Naive thymus-derived CD4-positive, alpha-beta T cell (primary cell): ENCODE data around the gene TPSB2. TPM values are rescaled to one million over a fixed set of nuclear protein-coding genes. Genes with fewer than 3 reads are reported as not detected.
"Not testable (repeated sequence)": the region's sequence is repeated elsewhere in the genome, so short reads cannot be mapped to it uniquely, and the experiment has no call there.

Experiments used
- ATAC-seq: fragments of 150-1000 bp; cut with Tn5 transposase; 2 replicates; pipeline ENCODE4 v1.10.0; 2021; ENCODE audit warnings: mild to moderate bottlenecking, moderate library complexity
- CTCF ChIA-PET: fragments of 350-600 bp; sonication (Branson Sonifier 250); formaldehyde crosslinking; loops from one replicate; lab custom pipeline; 2021; ENCODE audit warnings: antibody characterized with exemption; lab: Charles Lee
- POLR2A ChIA-PET: fragments of 350-600 bp; sonication (Branson Sonifier 250); formaldehyde crosslinking; loops from one replicate; lab custom pipeline; 2021; ENCODE audit warnings: antibody characterized with exemption, inconsistent platforms; lab: Charles Lee
- DNase-seq, 9 donors: peaks; one replicate each; pipeline versions ENCODE4 v3.0.0 to v3.0.0-alpha.2; 2020 to 2022; ENCODE audit warnings: mixed read lengths in 1 of 9
- H3K27ac ChIP-seq: one replicate; pipeline ENCODE4 v1.7.0; 2013; ENCODE audit warnings: mild to moderate bottlenecking, low read depth, low read length, moderate library complexity
- H3K27me3 ChIP-seq, 2 donors: one replicate each; pipeline ENCODE4 v1.7.0; 2013; ENCODE audit warnings: low read length in 2 of 2, mild to moderate bottlenecking in 2 of 2, moderate library complexity in 2 of 2; ENCODE audit not compliant: control insufficient read depth in 2 of 2, insufficient read depth in 2 of 2
- H3K36me3 ChIP-seq, 3 experiments: 1 replicate in 2 of 3; 2 replicates in 1 of 3; pipeline ENCODE4 v1.7.0; 2013; ENCODE audit warnings: low read length in 3 of 3, mild to moderate bottlenecking in 3 of 3, moderate library complexity in 1 of 3; ENCODE audit not compliant: insufficient read depth in 3 of 3, control insufficient read depth in 2 of 3
- H3K4me1 ChIP-seq, 2 donors: one replicate each; pipeline ENCODE4 v1.7.0; 2013; ENCODE audit warnings: low read length in 2 of 2, mild to moderate bottlenecking in 2 of 2, moderate library complexity in 1 of 2; ENCODE audit not compliant: control insufficient read depth in 2 of 2, insufficient read depth in 2 of 2
- H3K4me3 ChIP-seq: 2 replicates; pipeline ENCODE4 v1.7.0; 2013; ENCODE audit warnings: mild to moderate bottlenecking, low read length
- H3K9me3 ChIP-seq, 3 experiments: 1 replicate in 2 of 3; 2 replicates in 1 of 3; pipeline ENCODE4 v1.7.0; 2013; ENCODE audit warnings: low read length in 3 of 3; ENCODE audit not compliant: control insufficient read depth in 2 of 3
- H3K27ac Mint-ChIP-seq, 9 donors: one replicate each; pipeline ENCODE4 v1.8.0; 2020 to 2022; ENCODE audit warnings: mixed read lengths in 9 of 9, mild to moderate bottlenecking in 8 of 9, moderate library complexity in 5 of 9, inconsistent platforms in 2 of 9
- H3K27me3 Mint-ChIP-seq, 5 donors: one replicate each; pipeline ENCODE4 v1.8.0; 2021 to 2022; ENCODE audit warnings: mixed read lengths in 5 of 5, mild to moderate bottlenecking in 1 of 5
- H3K36me3 Mint-ChIP-seq, 5 donors: one replicate each; pipeline ENCODE4 v1.8.0; 2020 to 2022; ENCODE audit warnings: mixed read lengths in 5 of 5, mild to moderate bottlenecking in 3 of 5, inconsistent platforms in 1 of 5
- H3K4me1 Mint-ChIP-seq, 7 donors: one replicate each; pipeline ENCODE4 v1.8.0; 2020 to 2022; ENCODE audit warnings: mixed read lengths in 7 of 7, mild to moderate bottlenecking in 3 of 7, inconsistent platforms in 1 of 7
- H3K4me3 Mint-ChIP-seq, 10 donors: one replicate each; pipeline ENCODE4 v1.8.0; 2020 to 2022; ENCODE audit warnings: mild to moderate bottlenecking in 10 of 10, mixed read lengths in 10 of 10, moderate library complexity in 6 of 10, inconsistent platforms in 2 of 10
- H3K9me3 Mint-ChIP-seq, 11 donors: one replicate each; pipeline ENCODE4 v1.8.0; 2020 to 2022; ENCODE audit warnings: mixed read lengths in 11 of 11, mild to moderate bottlenecking in 4 of 11, inconsistent platforms in 1 of 11, moderate library complexity in 1 of 11
- intact Hi-C, 2 donors: fragments of 100-400 bp; cut with micrococcal nuclease; formaldehyde crosslinking; loops; one replicate each; pipeline ENCODE4 v1.15.1; 2023
- polyA plus RNA-seq, 2 donors: library from polyadenylated mRNA; unstranded; fragments of 300-500 nt; fragmentation: Illumina TruSeq; gene quantifications; one replicate each; pipeline ENCODE4 v1.2.3, GENCODE V29; 2021
- total RNA-seq, 6 experiments: library from RNA in 5 of 6; stranded (reverse) in 5 of 6; gene quantifications; 1 replicate in 5 of 6; 2 replicates in 1 of 6; pipeline ENCODE4 v1.2.3 and lab custom pipeline; 2021 to 2026

The TPSB2 gene
- total and polyA plus RNA-seq, 7 experiments from 2014 or later: 5.3 TPM; not detected in 6

GRCh38 chr16:1241081-1241480 lies 11.1 kb upstream of the TPSB2 start:
- ATAC-seq, H3K36me3 Mint-ChIP-seq, H3K4me3 Mint-ChIP-seq, CTCF ChIA-PET, H3K27ac ChIP-seq, H3K36me3 ChIP-seq, H3K9me3 ChIP-seq, H3K9me3 Mint-ChIP-seq, H3K4me1 Mint-ChIP-seq, DNase-seq, POLR2A ChIA-PET, intact Hi-C loops, H3K4me1 ChIP-seq, H3K27ac Mint-ChIP-seq, H3K4me3 ChIP-seq, H3K27me3 ChIP-seq: not testable (repeated sequence)
- H3K27me3 Mint-ChIP-seq: peaks cover 5 to 12% (median 7%) of the 10 kb centered on the region in 5 donors

- ATAC-seq, H3K4me1 Mint-ChIP-seq, H3K27me3 Mint-ChIP-seq, intact Hi-C loops, H3K27me3 ChIP-seq, DNase-seq, POLR2A ChIA-PET, H3K9me3 Mint-ChIP-seq, H3K9me3 ChIP-seq, H3K4me3 ChIP-seq, H3K27ac Mint-ChIP-seq, H3K4me1 ChIP-seq, H3K36me3 ChIP-seq, CTCF ChIA-PET, H3K36me3 Mint-ChIP-seq, H3K4me3 Mint-ChIP-seq, H3K27ac ChIP-seq: not testable (repeated sequence)
Measured at GRCh38 chr16:1240436-1240835, 10.5 kb upstream of the TPSB2 start, which contains the start of gene TPSAB1. TSS of gene TPSAB1 (plus strand) at chr16:1240705. CDS start at chr16:1240939, 234 bp downstream.

- POLR2A ChIA-PET, H3K27ac ChIP-seq, H3K4me1 Mint-ChIP-seq, H3K36me3 Mint-ChIP-seq, intact Hi-C loops, H3K27ac Mint-ChIP-seq, DNase-seq, CTCF ChIA-PET, H3K9me3 Mint-ChIP-seq, ATAC-seq, H3K4me3 Mint-ChIP-seq, H3K27me3 ChIP-seq, H3K27me3 Mint-ChIP-seq, H3K4me1 ChIP-seq, H3K36me3 ChIP-seq, H3K9me3 ChIP-seq, H3K4me3 ChIP-seq: not testable (repeated sequence)
Measured at GRCh38 chr16:1239575-1239974, 9.6 kb upstream of the TPSB2 start.

GRCh38 chr16:1238909-1239308 lies 8.9 kb upstream of the TPSB2 start:
- POLR2A ChIA-PET, H3K4me1 Mint-ChIP-seq, H3K9me3 Mint-ChIP-seq, H3K4me1 ChIP-seq, CTCF ChIA-PET, ATAC-seq, H3K27me3 ChIP-seq, H3K27ac ChIP-seq, H3K36me3 ChIP-seq, H3K27me3 Mint-ChIP-seq, H3K27ac Mint-ChIP-seq, H3K36me3 Mint-ChIP-seq, DNase-seq, H3K9me3 ChIP-seq, intact Hi-C loops, H3K4me3 Mint-ChIP-seq, H3K4me3 ChIP-seq: not testable (repeated sequence)

- peak overlapping the region in 1 of 10 donors; percentile 8 for H3K4me3 Mint-ChIP-seq
- H3K4me1 Mint-ChIP-seq: peaks cover 0 to 5% (median 0%) of the 10 kb centered on the region in 7 donors
- intact Hi-C loops: no loop called here
- Histone ChIP-seq H3K27ac (no peak overlapping the region), H3K9me3 (no peaks in the 10 kb centered on the region), H3K4me1 (no peaks in the 10 kb centered on the region), H3K4me3 (no peak overlapping the region), H3K36me3 (no peaks in the 10 kb centered on the region), H3K27me3 (no peaks in the 10 kb centered on the region)
- no peaks in the 10 kb centered on the region for H3K9me3 Mint-ChIP-seq
- no peaks in the 10 kb centered on the region for H3K36me3 Mint-ChIP-seq
- ChIA-PET CTCF (no interaction called here), POLR2A (no interaction called here)
- H3K27ac Mint-ChIP-seq: peak overlapping the region in 3 of 9 donors; percentile 6 to 35 (median 29)
- ATAC-seq (no peak), DNase-seq (peak in 1 of 9 donors; percentile 7)
- no peaks in the 10 kb centered on the region for H3K27me3 Mint-ChIP-seq
Measured at GRCh38 chr16:1237990-1238389, 8.0 kb upstream of the TPSB2 start.

- H3K4me3 ChIP-seq, DNase-seq, POLR2A ChIA-PET, H3K4me1 ChIP-seq, H3K4me1 Mint-ChIP-seq, intact Hi-C loops, H3K27me3 ChIP-seq, H3K9me3 Mint-ChIP-seq, H3K36me3 Mint-ChIP-seq, CTCF ChIA-PET, H3K4me3 Mint-ChIP-seq, H3K27ac ChIP-seq, H3K27me3 Mint-ChIP-seq, H3K9me3 ChIP-seq, H3K36me3 ChIP-seq, H3K27ac Mint-ChIP-seq: not testable (repeated sequence)
- ATAC-seq: peak; percentile 92
Measured at GRCh38 chr16:1236659-1237058, 6.7 kb upstream of the TPSB2 start.

GRCh38 chr16:1232049-1232748 lies 2.2 kb upstream of the TPSB2 start:
- H3K27ac Mint-ChIP-seq, POLR2A ChIA-PET, H3K4me1 Mint-ChIP-seq, intact Hi-C loops, H3K4me1 ChIP-seq, H3K36me3 Mint-ChIP-seq, DNase-seq, ATAC-seq, H3K36me3 ChIP-seq, H3K27ac ChIP-seq, H3K27me3 Mint-ChIP-seq, H3K27me3 ChIP-seq, H3K4me3 Mint-ChIP-seq, H3K4me3 ChIP-seq, H3K9me3 Mint-ChIP-seq, H3K9me3 ChIP-seq, CTCF ChIA-PET: not testable (repeated sequence)
